H1 (cell line): Measurements from ENCODE around the gene ITIH6. TPM values are rescaled to one million over a fixed set of nuclear protein-coding genes. Genes with fewer than 3 reads are reported as not detected.

Experiments used
- CTCF ChIA-PET: fragments of 300-600 bp; sonication (Branson Sonifier 250); formaldehyde crosslinking; loops from one replicate; lab custom pipeline; 2021; ENCODE audit not compliant: partially characterized antibody; lab: Charles Lee
- POLR2A ChIA-PET: fragments of 300-600 bp; sonication (Branson Sonifier 250); formaldehyde crosslinking; loops from one replicate; lab custom pipeline; 2021; ENCODE audit warnings: inconsistent platforms; ENCODE audit not compliant: partially characterized antibody; lab: Charles Lee
- DNase-seq, 2 experiments: peaks; one replicate each; pipeline versions ENCODE4 v3.0.0 to v3.0.0-alpha.2; 2010 to 2022; ENCODE audit warnings: low spot score in 2 of 2, low read depth in 1 of 2, mixed read lengths in 1 of 2
- FAIRE-seq: peaks from 2 replicates; lab custom pipeline; 2011; peaks lifted over from hg19 to GRCh38; lab: Jason Lieb, UNC
- H2AFZ ChIP-seq: 2 replicates; pipeline ENCODE4 v1.8.1; 2012; ENCODE audit warnings: low read length, inconsistent platforms
- H2AK5ac ChIP-seq: 2 replicates; pipeline ENCODE4 v1.6.1; 2013; ENCODE audit warnings: low read depth, low read length
- H2BK120ac ChIP-seq: replicated peaks from 2 replicates; pipeline ENCODE3; 2013; ENCODE audit warnings: low read depth, low read length, inconsistent platforms
- H2BK12ac ChIP-seq: 2 replicates; pipeline ENCODE4 v1.6.1; 2013; ENCODE audit warnings: low read depth, low read length
- H2BK15ac ChIP-seq: 2 replicates; pipeline ENCODE4 v1.6.1; 2013; ENCODE audit warnings: low read length
- H2BK20ac ChIP-seq: 2 replicates; pipeline ENCODE4 v1.6.1; 2013; ENCODE audit warnings: low read length
- H2BK5ac ChIP-seq: 2 replicates; pipeline ENCODE4 v1.6.1; 2013; ENCODE audit warnings: low read depth, low read length
- H3K14ac ChIP-seq: 2 replicates; pipeline ENCODE4 v1.6.1; 2013; ENCODE audit warnings: inconsistent platforms; ENCODE audit not compliant: insufficient read length
- H3K18ac ChIP-seq: 2 replicates; pipeline ENCODE4 v1.6.1; 2013; ENCODE audit warnings: low read length; ENCODE audit errors: extremely low read depth
- H3K23ac ChIP-seq: 2 replicates; pipeline ENCODE4 v1.6.1; 2013; ENCODE audit warnings: inconsistent platforms; ENCODE audit not compliant: insufficient read length
- H3K23me2 ChIP-seq: 2 replicates; pipeline ENCODE4 v1.6.1; 2013; ENCODE audit warnings: low read depth, low read length
- H3K27ac ChIP-seq: 2 replicates; pipeline ENCODE4 v1.6.1; 2011; ENCODE audit warnings: low read depth, low read length, inconsistent platforms
- H3K27me3 ChIP-seq, 4 experiments: replicated peaks in 1 of 4; 1 replicate in 1 of 4; 2 replicates in 3 of 4; pipeline versions ENCODE4 v1.6.1 to v1.8.1; 2011 to 2013; ENCODE audit warnings: low read length in 3 of 4, mild to moderate bottlenecking in 3 of 4, inconsistent platforms in 2 of 4, mixed read lengths in 2 of 4, moderate library complexity in 1 of 4; ENCODE audit not compliant: control insufficient read depth in 3 of 4, insufficient read depth in 3 of 4; ENCODE audit errors: extremely low read depth in 1 of 4
- H3K36me3 ChIP-seq, 4 experiments: 2 replicates each; pipeline versions ENCODE4 v1.6.1 to v1.8.1; 2011 to 2013; ENCODE audit warnings: mild to moderate bottlenecking in 4 of 4, low read length in 3 of 4, moderate library complexity in 2 of 4, control low read depth in 1 of 4, inconsistent platforms in 1 of 4; ENCODE audit not compliant: insufficient read depth in 4 of 4, control insufficient read depth in 2 of 4
- H3K4ac ChIP-seq: replicated peaks from 2 replicates; pipeline ENCODE3; 2013; ENCODE audit warnings: low read length, low read depth, mixed read lengths, inconsistent platforms; ENCODE audit not compliant: insufficient read length
- H3K4me1 ChIP-seq, 4 experiments: replicated peaks in 1 of 4; 1 replicate in 1 of 4; 2 replicates in 3 of 4; pipeline versions ENCODE4 v1.6.1 to v1.8.1; 2011 to 2013; ENCODE audit warnings: low read length in 3 of 4, inconsistent platforms in 2 of 4, mixed read lengths in 1 of 4; ENCODE audit not compliant: insufficient read depth in 4 of 4, control insufficient read depth in 3 of 4
- H3K4me2 ChIP-seq, 2 experiments: 2 replicates each; pipeline versions ENCODE4 v1.6.1 to v1.8.1; 2011 to 2013; ENCODE audit warnings: low read depth in 2 of 2, low read length in 2 of 2, control low read depth in 1 of 2, inconsistent platforms in 1 of 2, mild to moderate bottlenecking in 1 of 2; ENCODE audit not compliant: insufficient read depth in 1 of 2
- H3K4me3 ChIP-seq, 4 experiments: fragments of 200-600, 300-600 bp in 1 of 4; sonication (generic), shearing (Covaris generic), sonication (Bioruptor Twin) in 1 of 4; 2 replicates each; pipeline versions ENCODE4 v1.5.1 to v1.8.1; 2011 to 2016; ENCODE audit warnings: low read length in 4 of 4, low read depth in 3 of 4, control low read depth in 2 of 4, inconsistent platforms in 2 of 4, mild to moderate bottlenecking in 2 of 4, mixed read lengths in 1 of 4, moderate library complexity in 1 of 4; ENCODE audit not compliant: insufficient read depth in 2 of 4; ENCODE audit errors: extremely low read depth in 1 of 4
- H3K56ac ChIP-seq: replicated peaks from 2 replicates; pipeline ENCODE3; 2013; ENCODE audit warnings: low read depth, mild to moderate bottlenecking, mixed read lengths, low read length, inconsistent platforms; ENCODE audit not compliant: insufficient read length
- H3K79me1 ChIP-seq: 2 replicates; pipeline ENCODE4 v1.6.1; 2013; ENCODE audit warnings: low read depth, low read length, control low read depth
- H3K79me2 ChIP-seq, 2 experiments: 2 replicates each; pipeline versions ENCODE4 v1.6.1 to v1.8.1; 2012 to 2013; ENCODE audit warnings: low read length in 2 of 2, mild to moderate bottlenecking in 2 of 2, inconsistent platforms in 1 of 2; ENCODE audit not compliant: insufficient read depth in 2 of 2, control insufficient read depth in 1 of 2
- H3K9ac ChIP-seq, 4 experiments: replicated peaks in 1 of 4; 1 replicate in 1 of 4; 2 replicates in 3 of 4; pipeline versions ENCODE4 v1.6.1 to v1.8.1; 2011 to 2013; ENCODE audit warnings: low read depth in 3 of 4, low read length in 3 of 4, control low read depth in 2 of 4, mild to moderate bottlenecking in 2 of 4, moderate library complexity in 2 of 4, inconsistent platforms in 1 of 4; ENCODE audit errors: extremely low read depth in 1 of 4
- H3K9me3 ChIP-seq, 2 experiments: 2 replicates each; pipeline versions ENCODE4 v1.6.1 to v1.8.1; 2012 to 2013; ENCODE audit warnings: mild to moderate bottlenecking in 2 of 2, moderate library complexity in 2 of 2, control low read depth in 1 of 2, inconsistent platforms in 1 of 2, low read depth in 1 of 2, low read length in 1 of 2, mixed read lengths in 1 of 2; ENCODE audit not compliant: insufficient read depth in 2 of 2
- H4K20me1 ChIP-seq, 2 experiments: replicated peaks in 1 of 2; 2 replicates each; pipeline versions ENCODE3 to v1.8.1; 2011 to 2013; ENCODE audit warnings: inconsistent platforms in 2 of 2, low read length in 2 of 2, mild to moderate bottlenecking in 1 of 2; ENCODE audit not compliant: insufficient read depth in 2 of 2, control insufficient read depth in 1 of 2
- H4K5ac ChIP-seq: 2 replicates; pipeline ENCODE4 v1.6.1; 2013; ENCODE audit warnings: low read length, low read depth, mixed read lengths, inconsistent platforms; ENCODE audit not compliant: insufficient read length
- H4K8ac ChIP-seq: 2 replicates; pipeline ENCODE4 v1.8.0; 2013; ENCODE audit warnings: mild to moderate bottlenecking, moderate library complexity, low read length, inconsistent platforms; ENCODE audit not compliant: insufficient read depth; ENCODE audit errors: extremely low read depth
- H4K91ac ChIP-seq: replicated peaks from 2 replicates; pipeline ENCODE3; 2013; ENCODE audit warnings: low read length, mixed read lengths, inconsistent platforms; ENCODE audit not compliant: insufficient read length
- MAFK ChIP-seq: IDR thresholded peaks from 2 replicates; pipeline ENCODE4 v1.6.1; 2012; ENCODE audit warnings: low read depth, mild to moderate bottlenecking, improper control_type of control experiment, low read length
- WGBS, 2 experiments: shearing (Covaris generic) in 1 of 2; methylation state at CpG; one replicate each; pipeline versions ENCODE4 v1.1.6 to v1.1.7; 2013 to 2015; ENCODE audit warnings: low lambda C conversion rate in 2 of 2, mixed read lengths in 2 of 2, inconsistent platforms in 1 of 2, low coverage in 1 of 2, missing lambda C conversion rate in 1 of 2; ENCODE audit not compliant: insufficient replicate concordance in 2 of 2, insufficient coverage in 1 of 2, insufficient read length in 1 of 2; ENCODE audit errors: extremely low coverage in 1 of 2, missing lambda C conversion rate in 1 of 2; 5-methylcytosine and 5-hydroxymethylcytosine counted together
- polyA plus RNA-seq, 7 experiments: library from polyadenylated mRNA; depleted of rRNA in 3 of 7; stranded (reverse) in 5 of 7; unstranded in 2 of 7; fragments of >200 nt in 5 of 7; fragments of 200-250 nt in 2 of 7; gene quantifications; 1 replicate in 5 of 7; 2 replicates in 1 of 7; 4 replicates in 1 of 7; pipeline versions ENCODE4 v1.2.1 to v1.2.3, GENCODE V29; 2011 to 2013; ENCODE audit warnings: missing spikeins in 2 of 7, mixed read lengths in 2 of 7
- total RNA-seq: library from RNA; stranded (reverse); fragmentation: NEBNext Ultra II Directional; extraction: Animal tissue kit (Norgen Biotek cat#: 25700); gene quantifications from 2 replicates; pipeline ENCODE4 v1.2.1, GENCODE V29; 2021

Gene ITIH6
- total and polyA plus RNA-seq, 2 of the 8 experiments (the other 6 are each of a cell fraction or from before 2014, with no cell fraction given), result 0.02 TPM; not detected in 1

DNA sequence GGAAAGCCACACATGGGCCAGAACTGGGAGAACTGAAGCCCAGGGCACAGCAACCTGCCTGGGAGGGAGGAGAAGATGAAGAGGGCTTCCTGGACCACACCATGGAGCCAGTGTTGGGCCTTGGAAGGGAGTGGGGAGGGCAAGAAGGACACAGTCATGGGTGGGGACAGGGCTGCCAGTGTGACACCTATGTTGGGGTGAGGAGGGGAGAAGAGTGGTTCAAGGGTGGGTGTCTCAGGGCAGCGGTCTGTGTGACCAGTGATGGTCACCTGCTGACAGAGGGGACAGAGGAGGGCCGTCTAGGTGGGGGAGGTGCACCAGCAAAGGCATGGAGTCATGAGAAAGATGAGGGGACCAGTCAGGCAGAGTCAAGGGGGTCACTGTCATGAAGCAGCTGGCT is 23.3 kb upstream of the ITIH6 start:
- Histone ChIP-seq H2BK120ac (no peak overlapping the region), H3K27me3 (no peaks in the 10 kb centered on the region), H4K20me1 (no peaks in the 10 kb centered on the region), H3K9me3 (no peaks in the 10 kb centered on the region), H3K79me1 (no peaks in the 10 kb centered on the region), H2AFZ (no peak overlapping the region), H3K27ac (no peak overlapping the region), H2BK5ac (no peak overlapping the region), H3K79me2 (no peaks in the 10 kb centered on the region), H3K36me3 (peaks cover 0 to 2% (median 0%) of the 10 kb centered on the region in 4 experiments; a peak in 1 of 8 replicates), H4K91ac (no peak overlapping the region), H3K4ac (no peak overlapping the region), H3K56ac (no peak overlapping the region), H3K9ac (no peak overlapping the region), H2AK5ac (no peak overlapping the region), H2BK12ac (no peak overlapping the region), H3K23me2 (no peaks in the 10 kb centered on the region), H2BK20ac (no peak overlapping the region), H4K5ac (no peak overlapping the region), H3K23ac (no peak overlapping the region), H4K8ac (no peak overlapping the region), H2BK15ac (no peak overlapping the region), H3K4me1 (no peaks in the 10 kb centered on the region), H3K18ac (no peak overlapping the region), H3K4me2 (no peak overlapping the region), H3K14ac (no peak overlapping the region), H3K4me3 (no peak overlapping the region)
- DNase-seq (no peak), FAIRE-seq (no peak)
- POLR2A ChIA-PET, result interaction anchor here (1.5 kb wide), 1 partner anchor 12 kb away, joined by 3 read pairs; no protein-coding TSS in a partner anchor
- CTCF ChIA-PET, result no interaction called here
- no peak for TF ChIP-seq MAFK
- no CpG with 5 or more reads among the region's 2 CpGs for WGBS, 2 experiments
